Measurements from ENCODE around the gene GAD1.

GAD1 gene

GRCh38 chr2:170847716-170848115 lies 31.0 kb downstream of the GAD1 start:
- no peak for DNase-seq

- no peak for DNase-seq
Measured at GRCh38 chr2:170848587-170848986, 31.9 kb downstream of the GAD1 start.

GRCh38 chr2:170850251-170850650 lies 33.6 kb downstream of the GAD1 start:
- DNase-seq, result no peak

GRCh38 chr2:170851635-170852034 lies 34.9 kb downstream of the GAD1 start:
- DNase-seq, result no peak

GRCh38 chr2:170856066-170856465 lies 39.4 kb downstream of the GAD1 start:
- no peak for DNase-seq

- DNase-seq, result no peak
Measured at GRCh38 chr2:170862286-170862902, 45.7 kb downstream of the GAD1 start.

- DNase-seq, result no peak
Measured at GRCh38 chr2:170863087-170863486, 46.4 kb downstream of the GAD1 start.

- no peak for DNase-seq
Measured at GRCh38 chr2:170869036-170869435, 52.3 kb downstream of the GAD1 start.

GRCh38 chr2:170869461-170869860 lies 52.8 kb downstream of the GAD1 start:
- no peak for DNase-seq

- peak; percentile 55 for DNase-seq
Measured at GRCh38 chr2:170873035-170873692, 56.5 kb downstream of the GAD1 start.

- DNase-seq, result no peak
Measured at GRCh38 chr2:170878066-170878465, 61.4 kb downstream of the GAD1 start.

GRCh38 chr2:170878505-170878904 lies 61.8 kb downstream of the GAD1 start:
- no peak for DNase-seq

- DNase-seq, result no peak
Measured at GRCh38 chr2:170881840-170882239, 65.2 kb downstream of the GAD1 start.

GRCh38 chr2:170882758-170883157 lies 66.1 kb downstream of the GAD1 start:
- no peak for DNase-seq

- DNase-seq, result no peak
Measured at GRCh38 chr2:170883683-170884082, 67.0 kb downstream of the GAD1 start.

- DNase-seq, result no peak
Measured at GRCh38 chr2:170885130-170885791, 68.6 kb downstream of the GAD1 start.

- DNase-seq, result no peak
Measured at GRCh38 chr2:170886386-170886785, 69.7 kb downstream of the GAD1 start.

- DNase-seq, result no peak
Measured at GRCh38 chr2:170887496-170887895, 70.8 kb downstream of the GAD1 start.

- DNase-seq, result no peak
Measured at GRCh38 chr2:170887896-170888295, 71.2 kb downstream of the GAD1 start.

- no peak for DNase-seq
Measured at GRCh38 chr2:170891893-170892292, 75.2 kb downstream of the GAD1 start.

- no peak for DNase-seq
Measured at GRCh38 chr2:170892391-170892951, 75.8 kb downstream of the GAD1 start.

- DNase-seq, result no peak
Measured at GRCh38 chr2:170895023-170895757, 78.5 kb downstream of the GAD1 start.

- no peak for DNase-seq
Measured at GRCh38 chr2:170896622-170897021, 79.9 kb downstream of the GAD1 start.

Measured in SHP77 treated with DMSO at 0.1 percent for 48 hours (cell line).